Tibial nerve (tissue), 3 donors: ENCODE measurements around the gene EARS2.

ENCODE experiments used
- POLR2A ChIP-seq, 2 donors: fragments of 450-650 bp; IDR thresholded peaks; one replicate each; pipeline ENCODE4 v1.6.1; 2017; ENCODE audit warnings: antibody characterized with exemption in 2 of 2, mild to moderate bottlenecking in 2 of 2, moderate library complexity in 2 of 2
- TF ChIP-seq, protein P1 (sequence below), 5 experiments: fragments of 200-600 bp in 3 of 5; fragments of 450-650 bp in 2 of 5; sonication (generic) in 3 of 5; IDR thresholded peaks; one replicate each; pipeline ENCODE4 v1.5.1; 2016 to 2019; ENCODE audit warnings: antibody characterized with exemption in 5 of 5, mild to moderate bottlenecking in 3 of 5, moderate library complexity in 2 of 5

DNA sequence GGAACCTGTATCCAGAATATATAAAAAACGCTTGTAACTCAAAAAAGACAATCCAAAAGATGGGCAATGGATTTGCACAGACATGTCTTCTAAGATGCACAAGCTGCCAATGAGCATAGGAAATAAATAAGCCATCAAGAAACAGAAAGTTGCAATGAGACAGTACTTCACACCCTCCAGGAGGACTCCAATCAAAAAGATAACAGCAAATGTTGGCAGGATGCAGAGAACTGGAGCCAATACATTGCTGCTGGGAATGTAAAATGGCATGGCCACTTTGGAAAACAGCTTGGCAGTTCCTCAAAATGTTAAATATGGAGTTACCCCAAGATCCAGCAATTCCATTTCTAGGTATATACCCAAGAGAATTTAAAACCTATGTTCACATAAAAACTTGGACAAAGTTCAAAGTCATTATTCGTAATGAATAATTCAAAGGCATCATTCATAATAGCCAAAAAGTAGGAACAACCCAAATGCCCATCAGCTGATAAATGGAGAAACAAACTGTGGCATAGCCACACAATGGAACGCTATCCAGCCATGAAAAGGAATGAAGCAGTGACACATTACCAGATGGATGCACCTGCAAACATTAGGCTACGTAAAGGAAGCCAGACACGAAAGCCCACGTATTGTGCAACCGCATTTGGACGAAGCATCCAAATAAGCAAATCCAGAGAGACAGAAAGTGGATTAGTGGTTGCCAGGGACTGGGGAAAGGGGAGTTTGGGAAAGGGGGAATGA is 72.5 kb downstream of the EARS2 start:
- TF ChIP-seq POLR2A (IDR thresholded peaks at IDR 0.05): no peak
- TF ChIP-seq, protein P1, sequence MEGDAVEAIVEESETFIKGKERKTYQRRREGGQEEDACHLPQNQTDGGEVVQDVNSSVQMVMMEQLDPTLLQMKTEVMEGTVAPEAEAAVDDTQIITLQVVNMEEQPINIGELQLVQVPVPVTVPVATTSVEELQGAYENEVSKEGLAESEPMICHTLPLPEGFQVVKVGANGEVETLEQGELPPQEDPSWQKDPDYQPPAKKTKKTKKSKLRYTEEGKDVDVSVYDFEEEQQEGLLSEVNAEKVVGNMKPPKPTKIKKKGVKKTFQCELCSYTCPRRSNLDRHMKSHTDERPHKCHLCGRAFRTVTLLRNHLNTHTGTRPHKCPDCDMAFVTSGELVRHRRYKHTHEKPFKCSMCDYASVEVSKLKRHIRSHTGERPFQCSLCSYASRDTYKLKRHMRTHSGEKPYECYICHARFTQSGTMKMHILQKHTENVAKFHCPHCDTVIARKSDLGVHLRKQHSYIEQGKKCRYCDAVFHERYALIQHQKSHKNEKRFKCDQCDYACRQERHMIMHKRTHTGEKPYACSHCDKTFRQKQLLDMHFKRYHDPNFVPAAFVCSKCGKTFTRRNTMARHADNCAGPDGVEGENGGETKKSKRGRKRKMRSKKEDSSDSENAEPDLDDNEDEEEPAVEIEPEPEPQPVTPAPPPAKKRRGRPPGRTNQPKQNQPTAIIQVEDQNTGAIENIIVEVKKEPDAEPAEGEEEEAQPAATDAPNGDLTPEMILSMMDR (IDR thresholded peaks at IDR 0.05): no peak
